GM23338 (cell line): ENCODE measurements around the gene XKR8. TPM values are rescaled to one million over a fixed set of nuclear protein-coding genes. Genes with fewer than 3 reads are reported as not detected.

Experiments used
- ATAC-seq: fragments of 200-7000 bp; cut with Tn5 transposase; 3 replicates; pipeline ENCODE4 v1.9.1; 2020
- DNase-seq: peaks from one replicate; pipeline ENCODE4 v3.0.0-alpha.2; 2015; ENCODE audit warnings: low spot score
- H2AFZ ChIP-seq: fragments of 200-600 bp; sonication (generic); 2 replicates; pipeline ENCODE4 v1.8.0; 2016; ENCODE audit warnings: antibody characterized with exemption, mild to moderate bottlenecking, moderate library complexity
- H3F3A ChIP-seq: fragments of 200-600 bp; sonication (generic); replicated peaks from 2 replicates; pipeline ENCODE4 v1.8.0; 2017; ENCODE audit warnings: antibody characterized with exemption, mixed run types, low read depth
- H3K27ac ChIP-seq: fragments of 200-600 bp; sonication (generic); 2 replicates; pipeline ENCODE4 v1.6.1; 2016; ENCODE audit warnings: low read depth
- H3K27me3 ChIP-seq: fragments of 200-600 bp; sonication (generic); 2 replicates; pipeline ENCODE4 v1.8.0; 2016; ENCODE audit warnings: mild to moderate bottlenecking, mixed run types, moderate library complexity; ENCODE audit not compliant: insufficient read depth
- H3K36me3 ChIP-seq: fragments of 200-600 bp; sonication (generic); 2 replicates; pipeline ENCODE4 v1.8.0; 2016; ENCODE audit warnings: mild to moderate bottlenecking; ENCODE audit not compliant: insufficient read depth
- H3K4me1 ChIP-seq: fragments of 200-600 bp; sonication (generic); 2 replicates; pipeline ENCODE4 v1.8.0; 2016; ENCODE audit warnings: mild to moderate bottlenecking, moderate library complexity; ENCODE audit not compliant: insufficient read depth
- H3K4me2 ChIP-seq: fragments of 200-600 bp; sonication (generic); 2 replicates; pipeline ENCODE4 v1.7.1; 2017; ENCODE audit warnings: mixed run types
- H3K4me3 ChIP-seq: fragments of 200-600 bp; sonication (generic); 2 replicates; pipeline ENCODE4 v1.6.1; 2016; ENCODE audit warnings: mixed run types
- H3K79me2 ChIP-seq: fragments of 200-600 bp; sonication (generic); replicated peaks from 2 replicates; pipeline ENCODE4 v1.8.0; 2017; ENCODE audit warnings: mild to moderate bottlenecking; ENCODE audit not compliant: insufficient read depth
- H3K9me2 ChIP-seq: fragments of 200-600 bp; sonication (generic); 2 replicates; pipeline ENCODE4 v1.8.0; 2017; ENCODE audit not compliant: insufficient read depth
- H4K20me1 ChIP-seq: fragments of 200-600 bp; sonication (generic); replicated peaks from 2 replicates; pipeline ENCODE4 v1.8.0; 2017; ENCODE audit warnings: mild to moderate bottlenecking; ENCODE audit not compliant: insufficient read depth
- H3K27ac Mint-ChIP-seq: 2 replicates; pipeline ENCODE4 v1.8.0; 2020; ENCODE audit warnings: inconsistent platforms, mild to moderate bottlenecking, moderate library complexity, mixed read lengths
- H3K27me3 Mint-ChIP-seq: 3 replicates; pipeline ENCODE4 v1.8.0; 2022; ENCODE audit warnings: low read depth, mild to moderate bottlenecking, moderate library complexity, mixed read lengths, inconsistent platforms; ENCODE audit not compliant: insufficient read depth, poor library complexity
- H3K36me3 Mint-ChIP-seq: 3 replicates; pipeline ENCODE4 v1.8.0; 2021; ENCODE audit warnings: low read depth, mild to moderate bottlenecking, inconsistent platforms, moderate library complexity, mixed read lengths
- H3K4me1 Mint-ChIP-seq: 3 replicates; pipeline ENCODE4 v1.8.0; 2020; ENCODE audit warnings: mild to moderate bottlenecking, inconsistent platforms, mixed read lengths
- H3K4me3 Mint-ChIP-seq: 3 replicates; pipeline ENCODE4 v1.8.0; 2021; ENCODE audit warnings: moderate library complexity, mild to moderate bottlenecking, inconsistent platforms, mixed read lengths
- H3K9me3 Mint-ChIP-seq: 3 replicates; pipeline ENCODE4 v1.8.0; 2020; ENCODE audit warnings: moderate library complexity, mild to moderate bottlenecking, inconsistent platforms, mixed read lengths
- CREB1 ChIP-seq: fragments of 250-450 bp; sonication (Bioruptor Pico); IDR thresholded peaks from 2 replicates; pipeline ENCODE4 v1.5.0; 2020; ENCODE audit warnings: low read depth, mild to moderate bottlenecking, moderate library complexity
- CTCF ChIP-seq, 2 experiments: fragments of 200-600 bp in 1 of 2; sonication (generic) in 1 of 2; conservative IDR thresholded peaks; 2 replicates each; pipeline versions ENCODE4 v1.5.1 to v1.6.1; 2016 to 2017; ENCODE audit warnings: antibody characterized with exemption in 2 of 2, low read depth in 2 of 2, mild to moderate bottlenecking in 2 of 2, moderate library complexity in 1 of 2
- EZH2 ChIP-seq: fragments of 200-600 bp; sonication (generic); IDR thresholded peaks from one replicate; pipeline ENCODE4 v1.8.0; 2017; ENCODE audit warnings: antibody characterized with exemption, mild to moderate bottlenecking, low read depth; ENCODE audit not compliant: unreplicated experiment
- EZH2phosphoT487 ChIP-seq: fragments of 200-600 bp; sonication (generic); IDR thresholded peaks from one replicate; pipeline ENCODE4 v1.8.1; 2018; ENCODE audit warnings: antibody characterized with exemption; ENCODE audit not compliant: unreplicated experiment
- JUNB ChIP-seq: IDR thresholded peaks from one replicate; pipeline ENCODE4 v1.6.1; 2016; ENCODE audit warnings: antibody characterized with exemption; ENCODE audit not compliant: unreplicated experiment
- NANOG ChIP-seq: IDR thresholded peaks from 2 replicates; pipeline ENCODE4 v1.6.1; 2016; ENCODE audit warnings: antibody characterized with exemption, borderline replicate concordance
- POLR2AphosphoS5 ChIP-seq: IDR thresholded peaks from 2 replicates; pipeline ENCODE4 v1.6.1; 2016; ENCODE audit warnings: antibody characterized with exemption, low read depth
- STAT1 ChIP-seq: IDR thresholded peaks from one replicate; pipeline ENCODE4 v1.6.1; 2016; ENCODE audit warnings: antibody characterized with exemption; ENCODE audit not compliant: unreplicated experiment
- ZNF114 ChIP-seq: fragments of 250-450 bp; sonication (Bioruptor Pico); IDR thresholded peaks from 2 replicates; pipeline ENCODE4 v1.5.0; 2020; ENCODE audit warnings: mild to moderate bottlenecking, moderate library complexity
- ZNF331 ChIP-seq: fragments of 250-450 bp; sonication (Bioruptor Pico); IDR thresholded peaks from 2 replicates; pipeline ENCODE4 v1.5.0; 2020; ENCODE audit warnings: low read depth, mild to moderate bottlenecking, moderate library complexity
- ZNF462 ChIP-seq: fragments of 250-450 bp; sonication (Bioruptor Pico); IDR thresholded peaks from 2 replicates; pipeline ENCODE4 v1.5.0; 2020; ENCODE audit warnings: mild to moderate bottlenecking, moderate library complexity
- polyA plus RNA-seq: library from polyadenylated mRNA; unstranded; fragments of >200 nt; fragmentation: Nextera tagmentation; extraction: Ambion mirVana; gene quantifications from 2 replicates; pipeline ENCODE4 v1.2.1, GENCODE V29; 2016
- total RNA-seq: library from RNA; depleted of rRNA; stranded (reverse); fragments of >200 nt; shearing (Covaris generic); gene quantifications from 2 replicates; pipeline ENCODE4 v1.2.3, GENCODE V29; 2014
- TF ChIP-seq, protein P1 (sequence below): IDR thresholded peaks from 2 replicates; pipeline ENCODE4 v1.6.1; 2016; ENCODE audit warnings: antibody characterized with exemption
- TF ChIP-seq, protein P2 (sequence below): IDR thresholded peaks from one replicate; pipeline ENCODE4 v1.6.1; 2018; ENCODE audit warnings: antibody characterized with exemption; ENCODE audit not compliant: unreplicated experiment

The XKR8 gene
- total and polyA plus RNA-seq, 2 experiments from 2014 or later = 8.2 to 13.1 TPM

- DNase-seq (no peak), ATAC-seq (no peak)
- Histone ChIP-seq H4K20me1 (no peaks in the 10 kb centered on the region), H3K4me2 (no peak overlapping the region), H3K4me1 (no peaks in the 10 kb centered on the region), H3K27me3 (no peaks in the 10 kb centered on the region), H3K27ac (no peak overlapping the region), H3K4me3 (no peak overlapping the region), H3K79me2 (no peaks in the 10 kb centered on the region), H3F3A (no peaks in the 10 kb centered on the region), H2AFZ (no peak overlapping the region), H3K36me3 (no peaks in the 10 kb centered on the region), H3K9me2 (no peaks in the 10 kb centered on the region)
- Mint-ChIP-seq H3K36me3 (no peaks in the 10 kb centered on the region), H3K4me3 (no peak overlapping the region), H3K27ac (no peak overlapping the region), H3K27me3 (peaks cover 11% of the 10 kb centered on the region), H3K9me3 (no peaks in the 10 kb centered on the region), H3K4me1 (no peaks in the 10 kb centered on the region)
- TF ChIP-seq JUNB (no peak), EZH2 (no peak), CREB1 (CRISPR knock-in tag) (no peak), ZNF114 (CRISPR knock-in tag) (no peak), ZNF331 (CRISPR knock-in tag) (no peak), CTCF (conservative IDR thresholded peaks at IDR 0.05; ENCODE audit: low read depth in 2 of 2) (no peak), POLR2AphosphoS5 (no peak), STAT1 (no peak), ZNF462 (CRISPR knock-in tag) (no peak), NANOG (no peak), EZH2phosphoT487 (no peak)
- TF ChIP-seq, protein P1, sequence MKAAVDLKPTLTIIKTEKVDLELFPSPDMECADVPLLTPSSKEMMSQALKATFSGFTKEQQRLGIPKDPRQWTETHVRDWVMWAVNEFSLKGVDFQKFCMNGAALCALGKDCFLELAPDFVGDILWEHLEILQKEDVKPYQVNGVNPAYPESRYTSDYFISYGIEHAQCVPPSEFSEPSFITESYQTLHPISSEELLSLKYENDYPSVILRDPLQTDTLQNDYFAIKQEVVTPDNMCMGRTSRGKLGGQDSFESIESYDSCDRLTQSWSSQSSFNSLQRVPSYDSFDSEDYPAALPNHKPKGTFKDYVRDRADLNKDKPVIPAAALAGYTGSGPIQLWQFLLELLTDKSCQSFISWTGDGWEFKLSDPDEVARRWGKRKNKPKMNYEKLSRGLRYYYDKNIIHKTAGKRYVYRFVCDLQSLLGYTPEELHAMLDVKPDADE = no peak
- TF ChIP-seq, protein P2, sequence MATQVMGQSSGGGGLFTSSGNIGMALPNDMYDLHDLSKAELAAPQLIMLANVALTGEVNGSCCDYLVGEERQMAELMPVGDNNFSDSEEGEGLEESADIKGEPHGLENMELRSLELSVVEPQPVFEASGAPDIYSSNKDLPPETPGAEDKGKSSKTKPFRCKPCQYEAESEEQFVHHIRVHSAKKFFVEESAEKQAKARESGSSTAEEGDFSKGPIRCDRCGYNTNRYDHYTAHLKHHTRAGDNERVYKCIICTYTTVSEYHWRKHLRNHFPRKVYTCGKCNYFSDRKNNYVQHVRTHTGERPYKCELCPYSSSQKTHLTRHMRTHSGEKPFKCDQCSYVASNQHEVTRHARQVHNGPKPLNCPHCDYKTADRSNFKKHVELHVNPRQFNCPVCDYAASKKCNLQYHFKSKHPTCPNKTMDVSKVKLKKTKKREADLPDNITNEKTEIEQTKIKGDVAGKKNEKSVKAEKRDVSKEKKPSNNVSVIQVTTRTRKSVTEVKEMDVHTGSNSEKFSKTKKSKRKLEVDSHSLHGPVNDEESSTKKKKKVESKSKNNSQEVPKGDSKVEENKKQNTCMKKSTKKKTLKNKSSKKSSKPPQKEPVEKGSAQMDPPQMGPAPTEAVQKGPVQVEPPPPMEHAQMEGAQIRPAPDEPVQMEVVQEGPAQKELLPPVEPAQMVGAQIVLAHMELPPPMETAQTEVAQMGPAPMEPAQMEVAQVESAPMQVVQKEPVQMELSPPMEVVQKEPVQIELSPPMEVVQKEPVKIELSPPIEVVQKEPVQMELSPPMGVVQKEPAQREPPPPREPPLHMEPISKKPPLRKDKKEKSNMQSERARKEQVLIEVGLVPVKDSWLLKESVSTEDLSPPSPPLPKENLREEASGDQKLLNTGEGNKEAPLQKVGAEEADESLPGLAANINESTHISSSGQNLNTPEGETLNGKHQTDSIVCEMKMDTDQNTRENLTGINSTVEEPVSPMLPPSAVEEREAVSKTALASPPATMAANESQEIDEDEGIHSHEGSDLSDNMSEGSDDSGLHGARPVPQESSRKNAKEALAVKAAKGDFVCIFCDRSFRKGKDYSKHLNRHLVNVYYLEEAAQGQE = no peak
Observed at GRCh38 chr1:27922272-27922671, 37.5 kb upstream of the XKR8 start.
